A549 (cell line): Measurements from ENCODE around the gene SDHB. TPM values are rescaled to one million over a fixed set of nuclear protein-coding genes. Genes with fewer than 3 reads are reported as not detected.

ENCODE experiments used
- ATAC-seq, 2 experiments: fragments of 200-7000 bp in 1 of 2; fragments of >200 bp in 1 of 2; cut with Nextera tagmentation in 1 of 2; cut with Tn5 transposase in 1 of 2; 3 replicates each; pipeline versions ENCODE4 v1.8.0 to v1.9.1; 2018 to 2020; ENCODE audit warnings: mild to moderate bottlenecking in 1 of 2, moderate library complexity in 1 of 2
- CTCF ChIA-PET: fragments of 300-600 bp; sonication (Branson Sonifier 250); formaldehyde crosslinking; extraction: SDS; loops from one replicate; lab custom pipeline; 2021; ENCODE audit warnings: antibody characterized with exemption, inconsistent platforms; lab: Yijun Ruan, JAX
- POLR2A ChIA-PET: fragments of 350-600 bp; formaldehyde crosslinking; extraction: SDS; loops from one replicate; lab custom pipeline; 2021; ENCODE audit warnings: antibody characterized with exemption, inconsistent platforms; lab: Yijun Ruan, JAX
- DNase-seq, 2 experiments: peaks; one replicate each; pipeline versions ENCODE4 v3.0.0 to v3.0.0-alpha.2; 2011 to 2016; ENCODE audit warnings: low read depth in 1 of 2, low spot score in 1 of 2
- FAIRE-seq: peaks from 2 replicates; lab custom pipeline; 2011; peaks lifted over from hg19 to GRCh38; lab: Jason Lieb, UNC
- H3K27ac ChIP-seq, 2 experiments: fragments of >200 bp; sonication (Bioruptor Twin); formaldehyde crosslinking; 3 replicates each; pipeline ENCODE4 v1.5.1; 2016 to 2017
- H3K4me1 ChIP-seq: fragments of >200 bp; sonication (Bioruptor Twin); formaldehyde crosslinking; 3 replicates; pipeline ENCODE4 v1.6.1; 2016
- H3K4me2 ChIP-seq: fragments of >200 bp; sonication (Bioruptor Twin); formaldehyde crosslinking; 3 replicates; pipeline ENCODE4 v1.6.1; 2016
- H3K4me3 ChIP-seq: fragments of >200 bp; sonication (Bioruptor Twin); formaldehyde crosslinking; 3 replicates; pipeline ENCODE4 v1.5.1; 2016
- H3K9me3 ChIP-seq: fragments of >200 bp; sonication (Bioruptor Twin); formaldehyde crosslinking; 3 replicates; pipeline ENCODE4 v1.6.1; 2016
- BCL3 ChIP-seq: fragments of >200 bp; sonication (Bioruptor Twin); formaldehyde crosslinking; IDR thresholded peaks from 3 replicates; pipeline ENCODE4 v1.6.1; 2016
- CBX2 ChIP-seq: fragments of 200-600 bp; sonication (generic); IDR thresholded peaks from 2 replicates; pipeline ENCODE4 v1.6.1; 2016; ENCODE audit warnings: low read depth, mild to moderate bottlenecking, borderline replicate concordance
- ELK1 ChIP-seq: fragments of 150-350 bp; IDR thresholded peaks from 2 replicates; pipeline ENCODE4 v1.6.1; 2014; ENCODE audit warnings: low read depth, mild to moderate bottlenecking, low read length
- EP300 ChIP-seq, 2 experiments: fragments of >200 bp; sonication (Bioruptor Twin); formaldehyde crosslinking; IDR thresholded peaks; 2 replicates in 1 of 2; 3 replicates in 1 of 2; pipeline ENCODE4 v1.6.1; 2016 to 2017
- FOSL2 ChIP-seq, 2 experiments: fragments of 450-650 bp in 1 of 2; fragments of >200 bp in 1 of 2; sonication (Bioruptor Twin) in 1 of 2; formaldehyde crosslinking; IDR thresholded peaks; 2 replicates each; pipeline versions ENCODE4 v1.5.0 to v1.6.1; 2016 to 2020; ENCODE audit warnings: mild to moderate bottlenecking in 1 of 2, moderate library complexity in 1 of 2
- HDAC2 ChIP-seq: fragments of 200-600 bp; sonication (generic); IDR thresholded peaks from 2 replicates; pipeline ENCODE4 v1.6.1; 2016
- HES2 ChIP-seq: fragments of >200 bp; sonication (Bioruptor Twin); formaldehyde crosslinking; IDR thresholded peaks from 2 replicates; pipeline ENCODE4 v1.6.1; 2016
- HOXA7 ChIP-seq: fragments of 250-450 bp; sonication (Bioruptor Pico); IDR thresholded peaks from 2 replicates; pipeline ENCODE4 v1.5.0; 2020; ENCODE audit warnings: mild to moderate bottlenecking, moderate library complexity
- JUNB ChIP-seq: fragments of >200 bp; sonication (Bioruptor Twin); formaldehyde crosslinking; IDR thresholded peaks from 2 replicates; pipeline ENCODE4 v1.6.1; 2016
- NPAS2 ChIP-seq: fragments of 250-450 bp; sonication (Bioruptor Pico); IDR thresholded peaks from 2 replicates; pipeline ENCODE4 v1.8.0; 2022; ENCODE audit warnings: mild to moderate bottlenecking, moderate library complexity, borderline replicate concordance
- POLR2AphosphoS2 ChIP-seq: conservative IDR thresholded peaks from 2 replicates; pipeline ENCODE4 v1.6.1; 2012; ENCODE audit warnings: low read length, improper control_type of control experiment, inconsistent platforms
- RARB ChIP-seq: fragments of 250-450 bp; sonication (Bioruptor Pico); IDR thresholded peaks from 2 replicates; pipeline ENCODE4 v1.8.0; 2021; ENCODE audit warnings: mild to moderate bottlenecking, moderate library complexity
- RCOR1 ChIP-seq: fragments of 150-350 bp; IDR thresholded peaks from 2 replicates; pipeline ENCODE4 v1.6.1; 2014; ENCODE audit warnings: antibody characterized with exemption, low read length, low read depth
- REST ChIP-seq: fragments of 200-600 bp; sonication (generic); IDR thresholded peaks from 2 replicates; pipeline ENCODE4 v1.6.1; 2016; ENCODE audit warnings: antibody characterized with exemption, mild to moderate bottlenecking, moderate library complexity
- RFX5 ChIP-seq: fragments of 450-650 bp; IDR thresholded peaks from 2 replicates; pipeline ENCODE4 v1.7.1; 2014; ENCODE audit warnings: antibody characterized with exemption, mild to moderate bottlenecking, moderate library complexity
- RNF2 ChIP-seq: fragments of 200-600 bp; sonication (generic); IDR thresholded peaks from 2 replicates; pipeline ENCODE4 v1.6.1; 2016; ENCODE audit warnings: low read depth, mild to moderate bottlenecking, antibody characterized with exemption, moderate library complexity, borderline replicate concordance
- SREBF2 ChIP-seq: fragments of 450-650 bp; IDR thresholded peaks from 2 replicates; pipeline ENCODE4 v1.6.1; 2014; ENCODE audit warnings: mild to moderate bottlenecking, moderate library complexity
- TFCP2L1 ChIP-seq: fragments of 250-450 bp; sonication (Bioruptor Pico); IDR thresholded peaks from 2 replicates; pipeline ENCODE4 v1.5.0; 2021; ENCODE audit warnings: mild to moderate bottlenecking
- TP53 ChIP-seq: fragments of 250-450 bp; sonication (Bioruptor Pico); IDR thresholded peaks from 2 replicates; pipeline ENCODE4 v1.5.0; 2021; ENCODE audit warnings: mild to moderate bottlenecking, moderate library complexity
- ZC3H11A ChIP-seq: fragments of 450-650 bp; IDR thresholded peaks from 2 replicates; pipeline ENCODE4 v1.6.1; 2014; ENCODE audit warnings: antibody characterized with exemption, mild to moderate bottlenecking
- ZFP36 ChIP-seq: fragments of 450-650 bp; IDR thresholded peaks from 2 replicates; pipeline ENCODE4 v1.6.1; 2014; ENCODE audit warnings: borderline replicate concordance; ENCODE audit not compliant: partially characterized antibody
- ZNF302 ChIP-seq: fragments of 250-450 bp; sonication (Bioruptor Pico); IDR thresholded peaks from 2 replicates; pipeline ENCODE4 v1.9.0; 2021; ENCODE audit warnings: inconsistent platforms, mild to moderate bottlenecking, moderate library complexity
- ZSCAN20 ChIP-seq: fragments of 250-450 bp; sonication (Bioruptor Pico); IDR thresholded peaks from 2 replicates; pipeline ENCODE4 v1.8.0; 2022; ENCODE audit warnings: mild to moderate bottlenecking, moderate library complexity
- WGBS: methylation state at CpG from one replicate; pipeline ENCODE4 v1.1.6; 2017; ENCODE audit errors: missing lambda C conversion rate; 5-methylcytosine and 5-hydroxymethylcytosine counted together
- polyA plus RNA-seq, 4 experiments: library from polyadenylated mRNA; depleted of rRNA in 3 of 4; stranded (reverse); fragments of >200 nt; fragmentation: RNase III in 1 of 4; extraction: RNeasy Plus Mini Kit Qiagen cat#74134 plus additional on column Dnase treatment in 1 of 4; gene quantifications; 2 replicates in 3 of 4; 3 replicates in 1 of 4; pipeline ENCODE4 v1.2.3, GENCODE V29; 2011 to 2017

Gene SDHB
- polyA plus RNA-seq, 2 of the 4 experiments (the other 2 are of a cell fraction), result 114 to 262 TPM

GRCh38 chr1:16998589-16998988 lies 55.2 kb downstream of the SDHB start:
- WGBS, result 61% methylated on average over 9 of the region's 10 CpGs
- no peak for DNase-seq
- CTCF ChIA-PET, result interaction anchor here (1.6 kb wide), 1 partner anchor 12 kb away, joined by 4 read pairs; no protein-coding TSS in a partner anchor
- peaks cover 8% of the 10 kb centered on the region for H3K4me1 ChIP-seq
- no peak overlapping the region for H3K27ac ChIP-seq
- POLR2A ChIA-PET, result no interaction called here
- no peak for ATAC-seq
- FAIRE-seq, result no peak
- no peak overlapping the region for H3K4me3 ChIP-seq
- TF ChIP-seq ELK1 (no peak), ZSCAN20 (no peak), ZNF302 (CRISPR knock-in tag) (no peak), HES2 (no peak), TP53 (CRISPR knock-in tag) (no peak), ZC3H11A (no peak)
- no peaks in the 10 kb centered on the region for H3K9me3 ChIP-seq
- H3K4me2 ChIP-seq, result no peak overlapping the region

- H3K4me3 ChIP-seq, result no peak overlapping the region
- TF ChIP-seq HOXA7 (CRISPR knock-in tag) (no peak), SREBF2 (no peak), HDAC2 (no peak)
- ATAC-seq, result no peak
- no peaks in the 10 kb centered on the region for H3K9me3 ChIP-seq
- no peak for FAIRE-seq
- H3K4me2 ChIP-seq, result no peak overlapping the region
- CTCF ChIA-PET, result interaction anchor here (1.5 kb wide), 1 partner anchor 41 kb away, joined by 3 read pairs; no protein-coding TSS in a partner anchor
- POLR2A ChIA-PET, result no interaction called here
- WGBS, result 97% methylated on average over 5 of the region's 14 CpGs
- H3K4me1 ChIP-seq, result no peaks in the 10 kb centered on the region
- DNase-seq, result no peak
- no peak overlapping the region for H3K27ac ChIP-seq
Measured at GRCh38 chr1:16996845-16997244, 57.0 kb downstream of the SDHB start.

GRCh38 chr1:16993521-16994038 lies 60.3 kb downstream of the SDHB start:
- no peak overlapping the region for H3K27ac ChIP-seq
- ATAC-seq (no peak), FAIRE-seq (no peak), DNase-seq (no peak)
- H3K4me2 ChIP-seq, result no peak overlapping the region
- no peaks in the 10 kb centered on the region for H3K4me1 ChIP-seq
- 93% methylated on average over 3 of the region's 15 CpGs for WGBS
- no peaks in the 10 kb centered on the region for H3K9me3 ChIP-seq
- ChIA-PET CTCF (interaction anchor here (0.9 to 1.7 kb wide), 2 partner anchors 10 to 16 kb away, joined by 3 read pairs; no protein-coding TSS in a partner anchor), POLR2A (no interaction called here)
- H3K4me3 ChIP-seq, result no peak overlapping the region
- TF ChIP-seq RNF2 (no peak), RARB (CRISPR knock-in tag) (no peak), ZNF302 (CRISPR knock-in tag) (no peak)
- TF ChIP-seq, all 56 proteins: peak for 0

GRCh38 chr1:16992675-16993074 lies 61.2 kb downstream of the SDHB start:
- Histone ChIP-seq H3K27ac (no peak overlapping the region), H3K4me1 (no peaks in the 10 kb centered on the region), H3K4me3 (no peak overlapping the region), H3K9me3 (no peaks in the 10 kb centered on the region)
- DNase-seq, result no peak
- ChIA-PET POLR2A (no interaction called here), CTCF (interaction anchor here (0.9 to 1.7 kb wide), 3 partner anchors 11 to 32 kb away, joined by 3 to 5 read pairs (median 3); no protein-coding TSS in a partner anchor)
- 93% methylated on average over 8 of the region's 9 CpGs for WGBS
- ATAC-seq, result no peak
- FAIRE-seq, result no peak
- TF ChIP-seq NPAS2 (no peak), JUNB (no peak), RNF2 (no peak), ZFP36 (no peak), BCL3 (no peak), POLR2AphosphoS2 (no peak), TFCP2L1 (CRISPR knock-in tag) (no peak), RARB (CRISPR knock-in tag) (no peak), ZSCAN20 (no peak), EP300 (IDR thresholded peaks at IDR 0.05) (no peak), FOSL2 (IDR thresholded peaks at IDR 0.05) (no peak), FOSL2 (CRISPR knock-in tag; IDR thresholded peaks at IDR 0.05) (no peak), CBX2 (no peak), RCOR1 (no peak), HES2 (no peak), REST (no peak), RFX5 (no peak)
- TF ChIP-seq, all 56 proteins: peak for 0
- H3K4me2 ChIP-seq, result no peak overlapping the region
